ENCODE measurements around the gene WDR12.
A peak's percentile ranks its signal among the peaks of the same experiment; 100 is the strongest.
"Not testable (repeated sequence)": the region's sequence is repeated elsewhere in the genome, so short reads cannot be mapped to it uniquely, and the experiment has no call there.

Gene WDR12

GRCh38 chr2:202883987-202884675 lies 27.3 kb downstream of the WDR12 start:
- no peak for DNase-seq

GRCh38 chr2:202881570-202881969 lies 29.9 kb downstream of the WDR12 start:
- DNase-seq = no peak

- no peak for DNase-seq
Observed at GRCh38 chr2:202877699-202878098, 33.8 kb downstream of the WDR12 start.

GRCh38 chr2:202871300-202872141 lies 40.0 kb downstream of the WDR12 start, which contains the start of gene ICA1L:
Gene ICA1L, minus strand, starts transcription at chr2:202871766. Its CDS starts 42,757 bp downstream, at chr2:202829009.
- peak; percentile 54 for DNase-seq

GRCh38 chr2:202870431-202871299 lies 40.8 kb downstream of the WDR12 start:
- peak; percentile 54 for DNase-seq

- DNase-seq = no peak
Observed at GRCh38 chr2:202861987-202862386, 49.5 kb downstream of the WDR12 start.

- DNase-seq = no peak
Observed at GRCh38 chr2:202858601-202859000, 52.9 kb downstream of the WDR12 start.

- DNase-seq = not testable (repeated sequence)
Observed at GRCh38 chr2:202849343-202849742, 62.1 kb downstream of the WDR12 start.

- DNase-seq = peak; percentile 53
Observed at GRCh38 chr2:202848813-202849212, 62.7 kb downstream of the WDR12 start.

- peak; percentile 41 for DNase-seq
Observed at GRCh38 chr2:202847693-202848524, 63.6 kb downstream of the WDR12 start.

- no peak for DNase-seq
Observed at GRCh38 chr2:202844656-202845055, 66.8 kb downstream of the WDR12 start.

- DNase-seq = no peak
Observed at GRCh38 chr2:202842690-202843089, 68.8 kb downstream of the WDR12 start.

GRCh38 chr2:202841090-202841867 lies 70.2 kb downstream of the WDR12 start:
- no peak for DNase-seq

GRCh38 chr2:202831242-202832220 lies 79.9 kb downstream of the WDR12 start:
- DNase-seq = peak; percentile 47

GRCh38 chr2:202824901-202825300 lies 86.6 kb downstream of the WDR12 start:
- no peak for DNase-seq

All from suppressor macrophage treated with lipopolysaccharide for 4 hours (primary cell).